HG03565 (cell line): ENCODE data around the gene PPHLN1.
A peak's percentile ranks its signal among the peaks of the same experiment; 100 is the strongest.
"Not testable (repeated sequence)": the region's sequence is repeated elsewhere in the genome, so short reads cannot be mapped to it uniquely, and the experiment has no call there.

Experiments
- ATAC-seq: cut with Tn5 transposase; IDR thresholded peaks from one replicate; pipeline ENCODE4 v1.9.1; 2021; ENCODE audit warnings: mild to moderate bottlenecking, moderate library complexity; ENCODE audit not compliant: unreplicated experiment

PPHLN1 gene

GRCh38 chr12:42365486-42365885, 39.5 kb downstream of the PPHLN1 start:
- no peak for ATAC-seq

GRCh38 chr12:42370013-42370412, 44.0 kb downstream of the PPHLN1 start:
- no peak for ATAC-seq

GRCh38 chr12:42372154-42372791, 46.3 kb downstream of the PPHLN1 start:
- ATAC-seq, result peak; percentile 90

GRCh38 chr12:42373669-42374068, 47.7 kb downstream of the PPHLN1 start:
- ATAC-seq, result no peak

GRCh38 chr12:42380733-42381132, 54.8 kb downstream of the PPHLN1 start:
- no peak for ATAC-seq

- no peak for ATAC-seq
Measured at GRCh38 chr12:42382013-42382696, 56.2 kb downstream of the PPHLN1 start.

- no peak for ATAC-seq
Measured at GRCh38 chr12:42385326-42385841, 59.4 kb downstream of the PPHLN1 start.

GRCh38 chr12:42386308-42386707, 60.3 kb downstream of the PPHLN1 start:
- ATAC-seq, result no peak

GRCh38 chr12:42388086-42388485, 62.1 kb downstream of the PPHLN1 start:
- ATAC-seq, result not testable (repeated sequence)

- no peak for ATAC-seq
Measured at GRCh38 chr12:42394429-42394828, 68.5 kb downstream of the PPHLN1 start.

- no peak for ATAC-seq
Measured at GRCh38 chr12:42396473-42397259, 70.7 kb downstream of the PPHLN1 start.

GRCh38 chr12:42402821-42403411, 76.9 kb downstream of the PPHLN1 start:
- ATAC-seq, result no peak

GRCh38 chr12:42407306-42407705, 81.3 kb downstream of the PPHLN1 start:
- no peak for ATAC-seq

- ATAC-seq, result no peak
Measured at GRCh38 chr12:42409471-42409870, 83.5 kb downstream of the PPHLN1 start.

- no peak for ATAC-seq
Measured at GRCh38 chr12:42410340-42410739, 84.4 kb downstream of the PPHLN1 start.

GRCh38 chr12:42420395-42420794, 94.4 kb downstream of the PPHLN1 start:
- no peak for ATAC-seq

- peak; percentile 97 for ATAC-seq
Measured at GRCh38 chr12:42421844-42422779, 96.1 kb downstream of the PPHLN1 start.

GRCh38 chr12:42422785-42423184, 96.8 kb downstream of the PPHLN1 start:
- ATAC-seq, result peak; percentile 43

GRCh38 chr12:42426746-42427145, 100.8 kb downstream of the PPHLN1 start:
- no peak for ATAC-seq

- ATAC-seq, result no peak
Measured at GRCh38 chr12:42428850-42429249, 102.9 kb downstream of the PPHLN1 start.
